Neural cell (in vitro differentiated cells): ENCODE results near the gene ZNF761. TPM values are rescaled to one million over a fixed set of nuclear protein-coding genes. Genes with fewer than 3 reads are reported as not detected.
A peak's percentile ranks its signal among the peaks of the same experiment; 100 is the strongest.
"Not testable (repeated sequence)": the region's sequence is repeated elsewhere in the genome, so short reads cannot be mapped to it uniquely, and the experiment has no call there.

Experiments
- H2AFZ ChIP-seq: fragments of 200-600, 300-800 bp; sonication (generic), shearing (Covaris generic); 2 replicates; pipeline ENCODE4 v1.6.0; 2014; ENCODE audit warnings: low read depth, mild to moderate bottlenecking, antibody characterized with exemption, low read length, moderate library complexity
- H3F3A ChIP-seq: fragments of 200-600 bp; shearing (Covaris generic); 2 replicates; pipeline ENCODE4 v1.6.1; 2016; ENCODE audit warnings: mild to moderate bottlenecking, moderate library complexity, mixed read lengths, antibody characterized with exemption, low read length; ENCODE audit not compliant: insufficient read depth, poor library complexity, severe bottlenecking
- H3K27ac ChIP-seq: fragments of 200-600, 300-800 bp; sonication (generic), shearing (Covaris generic); 2 replicates; pipeline ENCODE4 v1.5.1; 2014; ENCODE audit warnings: mild to moderate bottlenecking, low read length, moderate library complexity
- H3K27me3 ChIP-seq: fragments of 300-800, 200-600 bp; sonication (generic), shearing (Covaris generic); 2 replicates; pipeline ENCODE4 v1.6.0; 2014; ENCODE audit warnings: mild to moderate bottlenecking, low read depth, low read length, moderate library complexity; ENCODE audit not compliant: insufficient read depth
- H3K36me3 ChIP-seq: fragments of 300-800, 200-600 bp; sonication (generic), shearing (Covaris generic); 2 replicates; pipeline ENCODE4 v1.5.1; 2014; ENCODE audit warnings: mild to moderate bottlenecking, antibody characterized with exemption, low read length, moderate library complexity; ENCODE audit not compliant: insufficient read depth
- H3K4me2 ChIP-seq: fragments of 300-800, 200-600 bp; sonication (generic), shearing (Covaris generic); 2 replicates; pipeline ENCODE4 v1.6.0; 2014; ENCODE audit warnings: mild to moderate bottlenecking, low read length
- H3K4me3 ChIP-seq: fragments of 300-800, 200-600 bp; sonication (generic), shearing (Covaris generic); 2 replicates; pipeline ENCODE4 v1.5.1; 2014; ENCODE audit warnings: mild to moderate bottlenecking, low read length, moderate library complexity
- H3K79me2 ChIP-seq: fragments of 200-600 bp; shearing (Covaris generic); replicated peaks from 2 replicates; pipeline ENCODE4 v1.6.0; 2014; ENCODE audit warnings: mild to moderate bottlenecking, low read length, moderate library complexity; ENCODE audit not compliant: insufficient read depth
- H3K9ac ChIP-seq: fragments of 300-800, 200-600 bp; sonication (generic), shearing (Covaris generic); 2 replicates; pipeline ENCODE4 v1.6.1; 2016; ENCODE audit warnings: mild to moderate bottlenecking, low read length, mixed read lengths
- H3K9me2 ChIP-seq: fragments of 200-600 bp; shearing (Covaris generic); 2 replicates; pipeline ENCODE4 v1.6.1; 2016; ENCODE audit warnings: mild to moderate bottlenecking, low read length, mixed read lengths; ENCODE audit not compliant: insufficient read depth
- H3K9me3 ChIP-seq: fragments of 200-600, 300-800 bp; sonication (generic), shearing (Covaris generic); 2 replicates; pipeline ENCODE4 v1.6.1; 2016; ENCODE audit warnings: mild to moderate bottlenecking, mixed run types, low read length, moderate library complexity, mixed read lengths
- H4K20me1 ChIP-seq: fragments of 200-600 bp; shearing (Covaris generic); 2 replicates; pipeline ENCODE4 v1.6.1; 2016; ENCODE audit warnings: mild to moderate bottlenecking, mixed run types; ENCODE audit not compliant: insufficient read depth
- CTCF ChIP-seq: fragments of 450-650 bp; IDR thresholded peaks from 2 replicates; pipeline ENCODE4 v1.5.1; 2014; ENCODE audit warnings: antibody characterized with exemption, mild to moderate bottlenecking, moderate library complexity; ENCODE audit not compliant: poor library complexity, severe bottlenecking
- EP300 ChIP-seq: fragments of 450-650 bp; conservative IDR thresholded peaks from 2 replicates; pipeline ENCODE4 v1.6.1; 2014; ENCODE audit warnings: antibody characterized with exemption, mild to moderate bottlenecking, moderate library complexity; ENCODE audit not compliant: poor library complexity, severe bottlenecking
- EZH2 ChIP-seq: fragments of 200-600, 300-800 bp; shearing (Covaris generic), sonication (generic); IDR thresholded peaks from 2 replicates; pipeline ENCODE4 v1.6.1; 2014; ENCODE audit warnings: antibody characterized with exemption, low read length, borderline replicate concordance, mild to moderate bottlenecking; ENCODE audit not compliant: insufficient read depth, poor library complexity, severe bottlenecking
- POLR2AphosphoS5 ChIP-seq: IDR thresholded peaks from 2 replicates; pipeline ENCODE4 v1.6.1; 2012
- RAD21 ChIP-seq: fragments of 450-650 bp; conservative IDR thresholded peaks from 2 replicates; pipeline ENCODE4 v1.6.1; 2014; ENCODE audit warnings: antibody characterized with exemption, mild to moderate bottlenecking, moderate library complexity
- SMC3 ChIP-seq: fragments of 450-650 bp; conservative IDR thresholded peaks from 2 replicates; pipeline ENCODE4 v1.6.1; 2014; ENCODE audit warnings: antibody characterized with exemption, mild to moderate bottlenecking, moderate library complexity; ENCODE audit not compliant: poor library complexity
- TAF1 ChIP-seq: IDR thresholded peaks from 2 replicates; pipeline ENCODE4 v1.6.1; 2012; ENCODE audit warnings: low read depth
- polyA plus RNA-seq: library from polyadenylated mRNA; depleted of rRNA; stranded (reverse); fragments of >200 nt; gene quantifications from 2 replicates; pipeline ENCODE4 v1.2.3, GENCODE V29; 2014

The ZNF761 gene
- polyA plus RNA-seq, 1 donor from 2014 or later: 16.8 TPM

- H3K27ac ChIP-seq, H3K9ac ChIP-seq: not testable (repeated sequence)
Observed at GRCh38 chr19:53498024-53498395, 66.2 kb downstream of the ZNF761 start.

DNA sequence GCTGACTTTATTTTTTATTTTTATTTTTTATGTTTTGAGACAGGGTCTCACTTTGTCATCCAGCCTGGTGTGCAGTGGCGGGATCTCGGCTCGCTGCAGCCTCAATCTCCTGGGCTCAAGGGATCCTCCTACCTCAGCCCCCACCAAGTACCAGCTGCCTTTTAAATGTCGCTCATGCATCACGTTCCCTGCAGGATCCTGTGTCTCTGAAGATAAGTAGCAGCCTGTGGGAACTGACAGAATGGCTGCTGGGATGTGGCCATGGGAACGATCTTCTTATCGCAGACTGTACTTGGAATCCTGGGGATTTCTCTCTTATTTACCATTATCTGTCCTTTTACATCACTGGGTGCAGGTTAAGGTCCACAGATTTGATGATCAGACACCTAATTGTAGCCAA is 71.4 kb downstream of the ZNF761 start:
- not testable (repeated sequence) for H2AFZ ChIP-seq, H3K4me3 ChIP-seq, H3K4me2 ChIP-seq

More at GRCh38 chr19:53498024-53498395, 66.2 kb downstream of the ZNF761 start:
- H3K4me2 ChIP-seq, H4K20me1 ChIP-seq, H3K79me2 ChIP-seq, H3K4me3 ChIP-seq, H3K9me3 ChIP-seq, H3K27me3 ChIP-seq, H3K9me2 ChIP-seq, H3F3A ChIP-seq, H3K36me3 ChIP-seq, H2AFZ ChIP-seq: not testable (repeated sequence)

DNA sequence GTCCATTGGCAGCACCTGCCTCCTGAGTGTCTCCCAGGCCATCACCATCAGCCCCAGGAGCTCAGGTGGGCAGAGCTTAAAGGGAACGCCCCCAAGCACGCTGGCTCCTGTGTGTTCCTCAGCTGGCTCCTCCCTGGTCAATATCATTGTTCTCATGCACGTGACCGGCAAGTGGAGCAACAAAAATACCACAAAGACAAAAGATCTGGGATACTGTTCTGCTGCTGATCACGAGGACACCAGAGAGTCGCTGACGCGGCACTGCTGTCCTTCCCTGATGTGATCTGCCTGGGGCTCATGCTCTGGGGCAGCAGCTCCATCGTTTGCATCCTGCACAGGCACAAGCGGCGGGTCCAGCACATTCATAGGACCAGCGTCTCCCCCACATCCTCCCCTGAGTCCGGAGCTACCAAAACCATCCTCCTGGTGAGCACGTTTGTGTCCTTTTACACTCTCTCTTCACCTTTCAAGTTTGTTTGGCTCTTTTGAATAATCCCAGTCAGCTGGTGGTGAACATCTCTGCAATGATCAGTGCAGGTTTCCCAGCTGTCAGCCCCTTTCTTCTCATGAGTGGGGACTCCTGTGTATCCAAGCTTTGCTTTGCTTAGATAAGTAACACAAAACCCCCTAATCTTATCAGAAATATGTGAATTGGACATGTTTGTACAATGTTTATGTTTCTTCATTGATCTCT is 72.0 kb downstream of the ZNF761 start:
- H4K20me1 ChIP-seq, H3K9ac ChIP-seq, H3K36me3 ChIP-seq, H3K9me2 ChIP-seq, H3K27me3 ChIP-seq, H3F3A ChIP-seq, H3K27ac ChIP-seq, H3K4me2 ChIP-seq, H3K79me2 ChIP-seq, H3K9me3 ChIP-seq, H2AFZ ChIP-seq: not testable (repeated sequence)
- H3K4me3 ChIP-seq: peak overlapping the region; percentile 35

More for the DNA sequence above, 71.4 kb downstream of the ZNF761 start:
- H3K9ac ChIP-seq, H3F3A ChIP-seq, H3K27me3 ChIP-seq, H3K27ac ChIP-seq, H4K20me1 ChIP-seq, H3K9me2 ChIP-seq, H3K9me3 ChIP-seq, H3K36me3 ChIP-seq, H3K79me2 ChIP-seq: not testable (repeated sequence)

DNA sequence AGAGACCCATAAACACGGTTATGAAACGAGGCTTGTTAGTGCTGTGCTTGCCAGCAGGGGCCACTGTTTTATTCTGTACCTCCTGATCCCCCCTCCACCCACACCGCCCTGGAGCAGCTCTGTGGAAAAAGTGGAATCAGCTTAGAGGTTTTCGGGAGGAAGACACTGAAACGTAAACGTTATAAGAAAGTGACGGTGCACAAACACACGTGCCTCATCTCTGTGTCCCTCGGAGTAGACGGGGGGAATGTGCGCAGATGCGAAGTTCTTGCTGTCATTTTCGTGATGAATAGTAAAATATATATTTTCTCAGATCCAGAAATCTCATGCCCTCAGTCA is 72.5 kb downstream of the ZNF761 start:
- H3K9ac ChIP-seq, H2AFZ ChIP-seq, H4K20me1 ChIP-seq, H3K4me2 ChIP-seq, H3K36me3 ChIP-seq, H3K79me2 ChIP-seq, H3K9me3 ChIP-seq, H3K27me3 ChIP-seq, H3K27ac ChIP-seq, H3F3A ChIP-seq, H3K9me2 ChIP-seq: not testable (repeated sequence)
- peak overlapping the region; percentile 35 for H3K4me3 ChIP-seq
- TF ChIP-seq CTCF: peak; percentile 41

GRCh38 chr19:53504885-53505284 is 73.1 kb downstream of the ZNF761 start:
- H3K9ac ChIP-seq: no peak overlapping the region
- H4K20me1 ChIP-seq: no peaks in the 10 kb centered on the region
- no peaks in the 10 kb centered on the region for H3K9me3 ChIP-seq
- H3K27ac ChIP-seq: no peak overlapping the region
- no peaks in the 10 kb centered on the region for H3K9me2 ChIP-seq
- H3F3A ChIP-seq: no peaks in the 10 kb centered on the region
- no peaks in the 10 kb centered on the region for H3K79me2 ChIP-seq
- no peak overlapping the region for H2AFZ ChIP-seq
- no peak overlapping the region for H3K4me2 ChIP-seq
- no peaks in the 10 kb centered on the region for H3K27me3 ChIP-seq
- no peaks in the 10 kb centered on the region for H3K36me3 ChIP-seq
- peak overlapping the region; percentile 35 for H3K4me3 ChIP-seq
- TF ChIP-seq RAD21 (no peak), POLR2AphosphoS5 (no peak), CTCF (no peak), EP300 (no peak), EZH2 (no peak), SMC3 (no peak), TAF1 (no peak)
